ENCODE measurements around the gene BAZ1B.
"Not testable (repeated sequence)": the region's sequence is repeated elsewhere in the genome, so short reads cannot be mapped to it uniquely, and the experiment has no call there.

The BAZ1B gene

GRCh38 chr7:73437621-73438416 lies 84.3 kb downstream of the BAZ1B start:
- no peak for DNase-seq
- CTCF ChIA-PET = no interaction called here
- peaks cover 2% of the 10 kb centered on the region for H3K9me3 Mint-ChIP-seq
- no peak overlapping the region for H3K27ac Mint-ChIP-seq
- H3K4me3 Mint-ChIP-seq = no peak overlapping the region
- peaks cover 2% of the 10 kb centered on the region for H3K4me1 Mint-ChIP-seq
- peaks cover 22% of the 10 kb centered on the region for H3K27me3 Mint-ChIP-seq
- H3K36me3 Mint-ChIP-seq = peaks cover 31% of the 10 kb centered on the region

DNA sequence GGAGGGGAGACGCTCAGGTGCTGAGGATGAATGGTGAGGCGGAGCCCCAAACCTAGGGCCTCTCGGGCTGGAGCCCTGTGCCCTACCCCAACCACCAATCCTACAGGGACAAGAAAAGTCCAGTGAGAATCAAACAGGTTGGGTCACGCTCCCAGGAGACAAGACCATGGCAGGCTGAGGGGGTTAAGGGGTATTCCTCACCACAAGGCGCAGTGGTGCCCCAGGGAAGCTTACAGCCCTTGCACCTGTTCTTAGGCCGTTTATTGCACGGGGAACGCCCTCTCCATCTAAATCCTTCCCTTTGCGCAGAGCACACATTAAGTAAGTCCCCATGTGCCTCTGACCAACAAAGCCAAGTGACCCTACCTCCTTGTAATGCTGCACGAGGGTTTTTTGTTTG lies 85.0 kb downstream of the BAZ1B start:
- Mint-ChIP-seq H3K27me3 (peaks cover 22% of the 10 kb centered on the region), H3K27ac (no peak overlapping the region), H3K36me3 (peaks cover 24% of the 10 kb centered on the region), H3K4me1 (peaks cover 2% of the 10 kb centered on the region), H3K4me3 (no peak overlapping the region), H3K9me3 (peaks cover 2% of the 10 kb centered on the region)
- CTCF ChIA-PET = interaction anchor here (1.9 kb wide), 1 partner anchor 15 kb away, joined by 7 read pairs; no protein-coding TSS in a partner anchor
- DNase-seq = no peak

GRCh38 chr7:73436031-73436929 lies 85.8 kb downstream of the BAZ1B start:
- Mint-ChIP-seq H3K27ac (no peak overlapping the region), H3K4me3 (no peak overlapping the region), H3K36me3 (peaks cover 17% of the 10 kb centered on the region), H3K27me3 (peaks cover 25% of the 10 kb centered on the region), H3K4me1 (peaks cover 2% of the 10 kb centered on the region), H3K9me3 (peaks cover 2% of the 10 kb centered on the region)
- CTCF ChIA-PET = interaction anchor here (1.9 kb wide), 1 partner anchor 16 kb away, joined by 7 read pairs; no protein-coding TSS in a partner anchor
- no peak for DNase-seq

GRCh38 chr7:73435471-73436009 lies 86.6 kb downstream of the BAZ1B start:
- H3K4me1 Mint-ChIP-seq = peaks cover 6% of the 10 kb centered on the region

DNA sequence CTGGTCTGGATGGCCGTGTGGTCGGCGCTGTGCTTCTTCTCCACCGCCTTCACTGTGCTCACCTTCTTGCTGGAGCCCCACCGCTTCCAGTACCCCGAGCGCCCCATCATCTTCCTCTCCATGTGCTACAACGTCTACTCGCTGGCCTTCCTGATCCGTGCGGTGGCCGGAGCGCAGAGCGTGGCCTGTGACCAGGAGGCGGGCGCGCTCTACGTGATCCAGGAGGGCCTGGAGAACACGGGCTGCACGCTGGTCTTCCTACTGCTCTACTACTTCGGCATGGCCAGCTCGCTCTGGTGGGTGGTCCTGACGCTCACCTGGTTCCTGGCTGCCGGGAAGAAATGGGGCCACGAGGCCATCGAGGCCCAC lies 87.4 kb downstream of the BAZ1B start:
- CTCF ChIA-PET = no interaction called here
- Mint-ChIP-seq H3K27ac (no peak overlapping the region), H3K27me3 (peaks cover 25% of the 10 kb centered on the region), H3K4me1 (peaks cover 10% of the 10 kb centered on the region), H3K4me3 (peak overlapping the region; percentile 43), H3K36me3 (peaks cover 8% of the 10 kb centered on the region), H3K9me3 (peaks cover 2% of the 10 kb centered on the region)
- no peak for DNase-seq

More at GRCh38 chr7:73435471-73436009, 86.6 kb downstream of the BAZ1B start:
- Mint-ChIP-seq H3K36me3 (peaks cover 13% of the 10 kb centered on the region), H3K9me3 (peaks cover 2% of the 10 kb centered on the region), H3K4me3 (peak overlapping the region; percentile 18), H3K27me3 (peaks cover 25% of the 10 kb centered on the region), H3K27ac (no peak overlapping the region)
- no peak for DNase-seq
- CTCF ChIA-PET = interaction anchor here (1.9 kb wide), 1 partner anchor 16 kb away, joined by 7 read pairs; no protein-coding TSS in a partner anchor

DNA sequence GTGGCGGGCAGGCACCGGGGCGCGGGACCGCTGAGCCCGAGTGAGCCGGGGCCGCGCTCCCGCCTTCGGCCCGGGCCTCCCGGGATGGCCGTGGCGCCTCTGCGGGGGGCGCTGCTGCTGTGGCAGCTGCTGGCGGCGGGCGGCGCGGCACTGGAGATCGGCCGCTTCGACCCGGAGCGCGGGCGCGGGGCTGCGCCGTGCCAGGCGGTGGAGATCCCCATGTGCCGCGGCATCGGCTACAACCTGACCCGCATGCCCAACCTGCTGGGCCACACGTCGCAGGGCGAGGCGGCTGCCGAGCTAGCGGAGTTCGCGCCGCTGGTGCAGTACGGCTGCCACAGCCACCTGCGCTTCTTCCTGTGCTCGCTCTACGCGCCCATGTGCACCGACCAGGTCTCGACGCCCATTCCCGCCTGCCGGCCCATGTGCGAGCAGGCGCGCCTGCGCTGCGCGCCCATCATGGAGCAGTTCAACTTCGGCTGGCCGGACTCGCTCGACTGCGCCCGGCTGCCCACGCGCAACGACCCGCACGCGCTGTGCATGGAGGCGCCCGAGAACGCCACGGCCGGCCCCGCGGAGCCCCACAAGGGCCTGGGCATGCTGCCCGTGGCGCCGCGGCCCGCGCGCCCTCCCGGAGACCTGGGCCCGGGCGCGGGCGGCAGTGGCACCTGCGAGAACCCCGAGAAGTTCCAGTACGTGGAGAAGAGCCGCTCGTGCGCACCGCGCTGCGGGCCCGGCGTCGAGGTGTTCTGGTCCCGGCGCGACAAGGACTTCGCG lies 88.0 kb downstream of the BAZ1B start:
- Mint-ChIP-seq H3K36me3 (peaks cover 2% of the 10 kb centered on the region), H3K4me3 (no peak overlapping the region), H3K9me3 (peaks cover 2% of the 10 kb centered on the region), H3K4me1 (peaks cover 11% of the 10 kb centered on the region), H3K27ac (no peak overlapping the region), H3K27me3 (peaks cover 25% of the 10 kb centered on the region)
- DNase-seq = peak; percentile 27
- CTCF ChIA-PET = no interaction called here

DNA sequence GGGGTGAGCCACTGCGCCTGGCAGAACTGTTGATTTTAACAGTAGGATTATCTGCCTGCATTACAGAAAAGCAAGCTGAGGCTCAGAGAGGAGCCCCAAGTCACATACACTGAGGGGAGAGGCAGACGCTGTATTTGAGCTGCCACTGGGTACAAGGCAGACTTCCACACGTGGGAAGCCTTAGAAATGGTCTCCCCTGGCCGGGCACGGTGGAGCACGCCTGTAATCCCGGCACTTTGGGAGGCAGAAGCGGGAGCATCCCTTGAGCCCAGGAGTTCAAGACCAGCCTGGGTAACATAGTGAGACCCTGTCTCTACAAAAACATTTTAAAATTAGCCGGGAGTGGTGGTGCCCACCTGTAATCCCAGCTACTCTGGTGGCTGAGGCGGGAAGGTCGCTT lies 89.4 kb downstream of the BAZ1B start:
- Mint-ChIP-seq H3K27ac (peak overlapping the region; percentile 24), H3K4me1 (peaks cover 11% of the 10 kb centered on the region), H3K4me3 (peak overlapping the region; percentile 57), H3K27me3 (peaks cover 25% of the 10 kb centered on the region), H3K36me3 (no peaks in the 10 kb centered on the region), H3K9me3 (peaks cover 2% of the 10 kb centered on the region)
- no peak for DNase-seq
- CTCF ChIA-PET = no interaction called here

DNA sequence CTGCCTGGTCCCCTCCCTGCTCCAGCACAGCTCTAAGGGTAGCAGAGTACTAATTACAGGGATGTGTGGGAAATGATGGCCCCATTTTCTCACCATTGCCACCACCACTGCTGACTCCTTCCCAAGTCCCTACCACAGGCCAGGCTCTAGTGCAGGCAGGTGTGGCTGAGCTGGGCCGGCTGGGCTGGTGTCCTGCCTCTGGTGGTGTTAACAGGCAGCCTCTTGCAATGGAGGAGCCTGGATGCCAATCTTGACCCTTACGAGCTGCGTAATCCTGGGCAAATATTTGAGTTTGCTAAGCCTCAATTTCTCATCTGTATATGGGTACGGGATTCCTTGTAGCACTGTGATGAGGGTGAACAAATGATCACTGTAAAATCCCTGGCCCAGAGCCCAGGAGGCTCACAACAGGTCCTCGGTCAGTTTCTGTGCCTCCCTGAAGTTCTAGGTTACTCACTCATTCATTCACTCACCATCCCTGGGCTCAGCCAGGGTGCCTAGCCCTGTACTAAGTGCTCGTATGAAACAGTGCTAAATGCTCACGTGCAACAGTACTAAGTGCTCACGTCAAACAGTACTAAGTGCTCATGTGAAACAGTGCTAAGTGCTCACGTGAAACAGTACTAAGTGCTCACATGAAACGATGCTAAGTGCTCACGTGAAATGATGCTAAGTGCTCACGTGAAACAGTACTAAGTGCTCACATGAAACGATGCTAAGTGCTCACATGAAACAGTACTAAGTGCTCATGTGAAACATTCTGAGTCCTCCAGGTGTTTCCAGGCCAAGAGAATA lies 90.9 kb downstream of the BAZ1B start:
- Mint-ChIP-seq H3K4me1 (peaks cover 11% of the 10 kb centered on the region), H3K27me3 (peaks cover 28% of the 10 kb centered on the region), H3K36me3 (no peaks in the 10 kb centered on the region), H3K9me3 (peaks cover 2% of the 10 kb centered on the region), H3K4me3 (no peak overlapping the region), H3K27ac (no peak overlapping the region)
- DNase-seq = no peak
- CTCF ChIA-PET = no interaction called here

GRCh38 chr7:73430540-73430939 lies 91.6 kb downstream of the BAZ1B start:
- Mint-ChIP-seq H3K27me3 (peaks cover 34% of the 10 kb centered on the region), H3K4me1 (peaks cover 11% of the 10 kb centered on the region)
- H3K27ac Mint-ChIP-seq, H3K36me3 Mint-ChIP-seq, CTCF ChIA-PET, DNase-seq, H3K9me3 Mint-ChIP-seq, H3K4me3 Mint-ChIP-seq: not testable (repeated sequence)

DNA sequence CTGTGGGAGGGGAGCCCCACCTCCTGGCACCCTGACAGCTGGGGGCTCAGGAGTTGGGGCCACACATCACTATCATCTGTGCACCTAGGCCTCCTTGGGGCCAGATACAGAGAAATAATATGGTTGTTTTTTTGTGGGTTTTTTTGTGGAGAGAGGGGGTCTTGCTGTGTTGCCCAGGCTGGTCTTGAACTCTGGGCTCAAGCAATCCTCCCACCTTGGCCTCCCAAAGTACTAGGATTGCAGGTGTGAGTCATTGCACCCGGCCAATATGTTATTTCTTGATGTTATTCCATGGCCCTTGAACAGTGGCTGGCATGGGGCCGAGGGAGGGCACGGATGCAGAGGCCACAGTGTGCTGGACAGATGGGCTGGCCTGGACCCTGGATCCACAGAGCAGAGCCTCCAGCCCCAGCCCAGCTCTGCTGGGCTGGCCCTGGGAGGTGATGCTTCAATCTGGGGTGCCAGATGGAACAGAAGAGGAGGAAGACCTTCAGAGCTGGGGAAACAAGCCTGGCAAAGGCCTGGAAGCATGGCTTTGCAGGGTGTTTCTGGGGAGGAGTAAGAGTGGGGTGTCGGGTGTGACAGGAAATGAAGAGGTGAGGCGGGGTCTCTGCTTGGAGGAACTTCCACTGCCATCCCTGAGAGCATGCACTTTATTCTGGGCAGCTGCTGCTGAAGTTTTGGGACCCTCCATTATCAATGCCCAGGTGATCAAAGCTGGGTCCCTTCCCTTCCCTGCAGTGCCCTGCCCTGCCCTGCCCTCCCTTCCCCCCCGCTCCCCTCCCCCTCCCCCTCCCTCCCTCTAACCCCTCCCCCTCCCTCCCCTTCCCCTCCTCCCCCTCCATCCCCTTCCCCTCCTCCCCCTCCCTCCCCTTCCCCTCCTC lies 92.2 kb downstream of the BAZ1B start:
- peaks cover 2% of the 10 kb centered on the region for H3K9me3 Mint-ChIP-seq
- no peaks in the 10 kb centered on the region for H3K36me3 Mint-ChIP-seq
- no peak overlapping the region for H3K4me3 Mint-ChIP-seq
- peaks cover 11% of the 10 kb centered on the region for H3K4me1 Mint-ChIP-seq
- H3K27me3 Mint-ChIP-seq = peaks cover 34% of the 10 kb centered on the region
- CTCF ChIA-PET = no interaction called here
- no peak for DNase-seq
- H3K27ac Mint-ChIP-seq = no peak overlapping the region

DNA sequence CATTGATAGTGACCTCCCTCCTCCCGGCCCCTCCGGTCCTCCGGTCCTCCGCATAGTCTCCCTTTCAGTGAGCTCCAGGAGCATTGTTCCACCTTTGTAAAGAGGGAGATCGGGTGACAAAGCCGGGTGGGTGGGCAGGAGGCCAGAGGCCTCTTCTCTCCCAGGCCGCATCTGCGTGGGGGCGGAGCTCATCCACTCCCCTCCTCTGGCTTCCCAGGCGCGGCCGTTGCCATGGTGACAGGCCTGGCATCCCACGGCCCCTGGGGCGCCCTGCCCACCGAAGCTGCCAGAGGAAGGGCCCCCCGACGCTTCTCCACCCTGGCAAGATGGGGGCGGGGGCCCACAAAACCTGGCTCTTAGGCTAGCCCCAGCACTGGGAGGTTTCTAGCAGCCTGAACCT lies 92.9 kb downstream of the BAZ1B start:
- Mint-ChIP-seq H3K9me3 (no peaks in the 10 kb centered on the region), H3K4me1 (peaks cover 9% of the 10 kb centered on the region), H3K36me3 (no peaks in the 10 kb centered on the region), H3K27me3 (peaks cover 34% of the 10 kb centered on the region), H3K4me3 (no peak overlapping the region), H3K27ac (no peak overlapping the region)
- no peak for DNase-seq
- CTCF ChIA-PET = no interaction called here

- H3K4me3 Mint-ChIP-seq = no peak overlapping the region
- H3K27ac Mint-ChIP-seq = no peak overlapping the region
- no peaks in the 10 kb centered on the region for H3K36me3 Mint-ChIP-seq
- H3K27me3 Mint-ChIP-seq = peaks cover 32% of the 10 kb centered on the region
- H3K9me3 Mint-ChIP-seq = no peaks in the 10 kb centered on the region
- CTCF ChIA-PET = no interaction called here
- peaks cover 9% of the 10 kb centered on the region for H3K4me1 Mint-ChIP-seq
- DNase-seq = no peak
These were observed 93.9 kb downstream of the BAZ1B start for GRCh38 chr7:73427902-73428787.
